Thyroid gland (tissue), 4 donors: ENCODE measurements around the gene DIRAS1.

ENCODE experiments used
- CTCF ChIP-seq, 6 experiments: fragments of 200-600 bp in 3 of 6; fragments of 450-650 bp in 3 of 6; sonication (generic) in 3 of 6; IDR thresholded peaks; one replicate each; pipeline ENCODE4 v1.5.1; 2016 to 2019; ENCODE audit warnings: antibody characterized with exemption in 6 of 6, mild to moderate bottlenecking in 2 of 6, inconsistent platforms in 1 of 6, moderate library complexity in 1 of 6
- POLR2A ChIP-seq, 2 donors: fragments of 450-650 bp; IDR thresholded peaks; one replicate each; pipeline ENCODE4 v1.6.1; 2017; ENCODE audit warnings: antibody characterized with exemption in 2 of 2, mild to moderate bottlenecking in 2 of 2, moderate library complexity in 1 of 2

GRCh38 chr19:2670217-2670616 is 51.0 kb downstream of the DIRAS1 start:
- no peak for TF ChIP-seq CTCF (IDR thresholded peaks at IDR 0.05)
- no peak for TF ChIP-seq POLR2A (IDR thresholded peaks at IDR 0.05)
